Measurements from ENCODE around the gene PDE9A.
"Not testable (repeated sequence)": the region's sequence is repeated elsewhere in the genome, so short reads cannot be mapped to it uniquely, and the experiment has no call there.

The PDE9A gene

DNA sequence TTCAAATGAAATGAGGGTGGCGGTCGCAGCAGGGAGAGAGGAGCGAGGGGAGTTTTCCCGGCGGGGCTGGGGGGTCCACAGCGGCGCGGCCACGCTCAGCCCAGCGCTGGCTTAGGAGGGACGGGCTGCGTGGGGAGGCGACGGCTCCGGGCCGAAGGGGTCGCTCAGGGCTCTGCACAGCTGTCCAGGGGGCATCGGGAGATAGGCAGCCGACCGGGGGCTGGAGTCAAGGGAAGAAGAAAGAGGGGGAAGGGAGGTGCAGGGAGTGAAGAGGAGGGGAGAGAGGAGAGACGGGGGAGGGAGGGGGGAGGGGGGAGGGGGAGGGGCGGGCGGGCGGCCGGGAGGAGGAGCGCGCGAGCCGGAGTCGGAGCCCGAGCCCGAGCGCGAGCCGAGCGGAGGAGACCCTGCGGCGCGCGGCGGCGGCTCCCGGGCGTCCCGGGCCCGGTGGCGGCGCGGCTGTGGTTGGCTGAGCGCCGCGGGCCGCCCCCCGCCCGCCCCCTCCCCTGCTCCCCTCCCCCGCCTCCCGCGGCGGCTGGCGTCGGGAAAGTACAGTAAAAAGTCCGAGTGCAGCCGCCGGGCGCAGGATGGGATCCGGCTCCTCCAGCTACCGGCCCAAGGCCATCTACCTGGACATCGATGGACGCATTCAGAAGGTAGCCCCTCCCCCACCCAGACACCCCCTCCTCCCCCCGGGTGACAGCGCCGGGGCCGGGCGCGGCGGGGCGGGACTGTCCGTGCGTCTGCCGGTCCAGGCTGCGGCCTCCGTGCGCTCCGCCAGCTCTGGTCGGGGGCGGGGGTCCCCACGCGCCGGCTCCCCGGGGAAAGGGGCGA lies at the start of gene PDE9A:
TSS of gene PDE9A (plus strand) at position 391 of the 831 bp plus-strand sequence. CDS start at position 585, 194 bp downstream.
- H3K4me3 ChIP-seq = peak within 1 kb of the TSS; percentile 37 to 55 (median 39)
- H3K27ac ChIP-seq = peak within 1 kb of the TSS in 10 of 21 experiments; percentile 27 to 78 (median 43)

DNA sequence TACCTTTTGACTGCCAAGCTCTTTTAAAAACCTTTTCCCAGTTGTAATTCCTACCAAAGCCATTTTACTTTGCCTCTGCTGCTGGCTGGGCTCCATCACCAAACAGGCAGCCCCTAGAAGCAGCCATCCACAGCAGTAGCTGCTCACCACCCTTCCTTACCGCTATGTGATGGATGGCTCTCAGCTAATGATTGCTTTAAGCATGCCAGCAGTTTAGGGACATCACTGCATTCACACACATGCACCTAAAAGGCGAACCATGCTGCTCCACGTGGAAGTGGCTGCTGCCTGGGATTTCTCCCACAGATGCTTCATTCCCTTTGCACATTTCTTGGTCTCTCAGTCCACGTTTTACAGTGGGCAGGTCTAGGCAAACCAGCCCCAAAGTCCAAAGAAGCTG lies 46.3 kb upstream of the PDE9A start:
- Histone ChIP-seq H3K4me3 (no peak overlapping the region), H3K27ac (no peak overlapping the region)

GRCh38 chr21:42607525-42608102 lies 45.8 kb upstream of the PDE9A start:
- H3K27ac ChIP-seq = no peak overlapping the region
- H3K4me3 ChIP-seq = no peak overlapping the region

DNA sequence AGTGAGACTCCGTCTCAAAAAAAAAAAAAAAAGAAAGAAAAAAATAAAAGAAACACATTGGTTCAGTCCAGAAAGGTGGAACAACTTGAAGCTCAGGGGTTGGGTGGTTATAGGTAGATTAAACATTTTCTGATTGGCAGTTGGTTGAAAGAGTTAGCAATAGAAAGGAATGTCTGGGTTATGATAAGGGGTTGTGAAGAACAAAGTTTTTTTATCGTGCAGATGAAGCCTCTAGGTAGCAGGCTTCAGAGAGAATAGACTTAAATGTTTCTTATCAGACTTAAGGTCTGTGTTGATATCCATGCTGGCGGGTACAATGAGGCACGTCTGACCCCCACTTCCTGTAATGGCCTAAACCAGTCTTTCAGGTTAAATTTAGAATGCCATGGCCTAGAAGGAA lies 45.0 kb upstream of the PDE9A start:
- no peak overlapping the region for H3K27ac ChIP-seq

GRCh38 chr21:42609811-42610210 lies 43.6 kb upstream of the PDE9A start:
- H3K27ac ChIP-seq = no peak overlapping the region

More for the DNA sequence above, 45.0 kb upstream of the PDE9A start:
- no peak overlapping the region for H3K4me3 ChIP-seq

GRCh38 chr21:42611852-42612251 lies 41.6 kb upstream of the PDE9A start:
- Histone ChIP-seq H3K4me3 (no peak overlapping the region), H3K27ac (no peak overlapping the region)

More at GRCh38 chr21:42609811-42610210, 43.6 kb upstream of the PDE9A start:
- H3K4me3 ChIP-seq = no peak overlapping the region

DNA sequence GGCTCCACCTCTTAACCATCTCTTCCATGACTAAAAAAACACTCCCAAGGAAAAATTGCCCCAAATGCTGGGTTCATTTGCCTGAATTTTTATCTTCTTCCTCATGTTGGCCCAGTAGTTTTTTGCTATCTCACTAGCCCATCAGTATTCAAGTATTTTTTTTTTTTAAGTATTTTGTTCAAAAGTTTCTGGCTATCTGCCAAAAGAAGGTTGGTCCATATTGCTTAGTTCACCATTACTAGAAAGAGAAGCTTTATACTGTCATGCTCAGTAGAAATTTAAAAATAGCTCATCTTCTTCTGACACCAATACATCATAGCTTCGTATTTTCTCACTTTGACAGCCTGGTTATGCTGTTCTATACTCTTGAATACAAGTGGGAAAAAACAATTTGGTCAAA lies 41.0 kb upstream of the PDE9A start:
- no peak overlapping the region for H3K4me3 ChIP-seq

GRCh38 chr21:42613756-42614155 lies 39.7 kb upstream of the PDE9A start:
- Histone ChIP-seq H3K27ac (no peak overlapping the region), H3K4me3 (no peak overlapping the region)

More for the DNA sequence above, 41.0 kb upstream of the PDE9A start:
- H3K27ac ChIP-seq = no peak overlapping the region

DNA sequence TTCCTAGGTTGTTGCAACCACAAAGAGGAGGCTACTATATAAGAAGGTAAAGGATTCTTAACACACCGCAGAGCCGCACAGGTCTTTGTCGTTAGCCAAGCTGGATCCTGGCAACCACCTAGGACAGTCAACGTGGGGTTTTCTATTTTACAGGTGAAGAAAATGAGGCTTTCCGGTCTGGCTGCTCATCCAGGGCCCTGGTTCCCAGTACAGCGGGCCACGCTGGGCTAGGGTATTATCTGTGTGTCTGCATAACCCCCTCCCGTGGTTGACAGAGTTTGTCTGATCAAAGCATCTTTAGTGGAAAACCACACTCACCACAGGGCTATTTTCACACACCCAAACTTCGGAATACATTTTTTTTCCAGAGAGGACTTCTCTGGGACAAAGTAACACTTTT lies 39.0 kb upstream of the PDE9A start:
- H3K4me3 ChIP-seq = peak overlapping the region in 1 of 7 experiments; percentile 4
- peak overlapping the region in 7 of 21 experiments; percentile 12 to 66 (median 43) for H3K27ac ChIP-seq

GRCh38 chr21:42614811-42615351 lies 38.5 kb upstream of the PDE9A start:
- peak overlapping the region in 7 of 21 experiments; percentile 12 to 66 (median 43) for H3K27ac ChIP-seq
- H3K4me3 ChIP-seq = peak overlapping the region in 1 of 7 experiments; percentile 4

GRCh38 chr21:42615377-42615776 lies 38.0 kb upstream of the PDE9A start:
- not testable (repeated sequence) for H3K27ac ChIP-seq, H3K4me3 ChIP-seq

DNA sequence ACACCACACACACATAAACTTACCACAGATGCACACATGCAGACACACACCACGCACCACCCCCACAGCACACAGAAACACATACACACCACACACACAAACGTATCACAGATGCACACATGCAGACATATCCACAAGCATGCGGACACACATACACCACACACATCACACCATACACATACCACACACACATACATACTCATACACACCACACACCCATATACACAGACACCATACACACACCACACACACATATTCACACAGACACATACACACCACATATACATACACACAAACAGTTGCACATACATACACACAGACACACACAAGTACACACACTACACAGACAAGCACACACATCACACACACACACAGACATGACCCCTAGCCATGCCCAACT lies 37.5 kb upstream of the PDE9A start:
- no peak overlapping the region for H3K27ac ChIP-seq
- H3K4me3 ChIP-seq = no peak overlapping the region

DNA sequence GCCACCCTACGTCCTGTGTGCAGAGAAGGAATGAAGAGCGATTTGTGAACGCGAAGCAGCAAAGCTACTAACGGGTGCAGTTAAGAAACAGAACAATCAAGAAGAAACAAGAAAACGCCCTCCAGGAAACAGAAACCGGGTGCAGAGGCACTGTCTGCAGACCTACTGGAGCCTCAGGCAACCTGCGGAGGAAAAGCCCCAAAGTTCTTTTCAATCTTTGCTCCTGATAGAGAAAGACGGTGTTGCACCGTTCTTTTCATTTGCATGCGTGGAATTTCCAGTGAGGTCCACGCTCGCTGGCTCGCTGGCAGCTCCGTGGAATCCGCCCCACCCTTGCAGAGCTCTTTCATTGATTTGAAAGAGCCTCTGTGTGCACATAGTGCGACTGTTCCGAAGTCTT lies 37.0 kb upstream of the PDE9A start:
- Histone ChIP-seq H3K4me3 (no peak overlapping the region), H3K27ac (no peak overlapping the region)

GRCh38 chr21:42616941-42617340 lies 36.5 kb upstream of the PDE9A start:
- H3K27ac ChIP-seq = no peak overlapping the region
- no peak overlapping the region for H3K4me3 ChIP-seq

GRCh38 chr21:42617486-42617885 lies 35.9 kb upstream of the PDE9A start:
- Histone ChIP-seq H3K4me3 (no peak overlapping the region), H3K27ac (no peak overlapping the region)

DNA sequence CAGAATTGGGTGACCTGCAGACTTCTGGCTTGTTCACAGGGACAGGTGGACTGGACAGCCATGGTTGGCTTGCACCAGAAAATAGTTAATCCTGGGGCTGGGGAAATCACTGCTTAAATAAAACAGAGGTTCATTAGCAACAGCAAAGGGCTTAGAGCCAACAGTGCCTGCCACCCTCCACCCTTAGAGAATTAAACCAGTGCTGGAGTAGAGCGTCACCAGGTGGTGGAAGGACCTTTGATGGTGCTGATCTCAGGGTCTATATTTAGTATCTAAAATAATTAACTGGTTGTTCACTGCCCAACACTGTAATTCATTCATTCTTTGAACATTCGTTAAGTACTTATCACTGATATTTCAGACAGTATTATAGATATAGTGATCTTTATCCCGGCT lies 34.7 kb upstream of the PDE9A start:
- Histone ChIP-seq H3K27ac (no peak overlapping the region), H3K4me3 (no peak overlapping the region)

DNA sequence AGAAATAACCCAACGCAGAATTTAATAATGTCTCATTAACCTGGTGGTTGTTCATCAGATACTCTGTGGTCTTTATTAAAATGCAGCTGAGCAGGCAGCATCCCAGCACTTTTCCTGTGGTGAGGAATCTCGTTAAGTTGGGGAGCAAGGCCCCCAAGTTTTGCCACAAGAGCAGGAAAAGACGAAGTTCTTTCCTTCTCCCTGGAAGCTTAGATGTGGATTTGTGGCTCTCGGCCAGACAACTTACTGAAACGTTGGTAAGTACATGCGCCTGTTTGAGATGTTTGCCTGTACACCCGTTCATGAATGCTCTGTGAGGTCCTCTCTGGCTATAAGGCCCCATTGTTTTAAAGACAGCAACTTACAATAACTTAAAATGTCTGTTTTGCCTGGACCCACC lies 34.3 kb upstream of the PDE9A start:
- H3K4me3 ChIP-seq = no peak overlapping the region
- no peak overlapping the region for H3K27ac ChIP-seq

DNA sequence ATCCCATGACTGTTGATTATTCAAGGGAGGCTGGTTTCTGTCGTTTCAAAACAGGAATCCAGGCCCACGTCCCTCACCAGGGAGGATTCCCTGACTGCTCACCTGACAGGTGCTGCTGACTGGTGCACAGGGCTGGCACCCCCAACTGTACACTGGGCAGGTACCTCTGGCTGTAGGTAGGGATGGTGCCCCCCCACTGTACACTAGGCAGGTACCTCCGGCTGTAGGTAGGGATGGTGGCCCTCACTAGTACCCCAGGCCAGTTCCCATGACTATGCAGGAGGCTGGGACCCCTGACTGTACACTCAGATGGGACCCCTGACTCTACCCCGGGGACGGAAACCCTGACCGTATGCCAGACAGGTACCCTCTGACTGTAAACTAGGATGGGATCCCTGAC lies 33.6 kb upstream of the PDE9A start:
- Histone ChIP-seq H3K4me3 (no peak overlapping the region), H3K27ac (no peak overlapping the region)

DNA sequence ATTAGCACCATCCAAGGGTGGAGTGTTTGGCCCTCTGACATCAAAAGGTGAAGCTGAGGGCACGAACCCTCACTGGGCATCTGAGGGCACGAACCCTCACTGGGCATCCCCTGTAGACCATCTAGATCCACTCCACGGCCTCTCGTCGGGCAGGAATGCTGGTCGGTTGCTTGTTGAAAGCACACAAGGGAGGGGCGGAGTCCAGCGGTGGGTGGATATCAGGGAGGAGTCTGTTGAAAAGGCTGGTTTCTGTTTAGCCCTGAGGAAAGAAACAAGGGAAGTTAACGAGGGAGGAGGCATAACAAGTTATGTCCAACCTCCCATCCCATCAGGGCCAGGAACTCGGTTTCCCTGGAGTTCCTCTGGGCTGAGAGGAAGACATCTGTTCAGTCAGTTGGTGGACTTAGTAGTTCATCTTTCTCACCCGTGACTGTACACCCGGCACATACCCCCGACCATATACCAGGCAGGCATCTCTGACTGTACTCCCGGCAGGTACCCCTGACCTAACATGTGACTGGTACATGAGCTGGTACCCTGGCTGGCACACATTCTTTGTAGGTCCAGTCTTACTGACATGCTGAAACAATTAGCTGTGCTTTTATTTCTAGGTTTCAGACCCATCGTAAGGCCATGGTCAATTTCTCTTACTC lies 32.1 kb upstream of the PDE9A start:
- Histone ChIP-seq H3K4me3 (no peak overlapping the region), H3K27ac (no peak overlapping the region)

DNA sequence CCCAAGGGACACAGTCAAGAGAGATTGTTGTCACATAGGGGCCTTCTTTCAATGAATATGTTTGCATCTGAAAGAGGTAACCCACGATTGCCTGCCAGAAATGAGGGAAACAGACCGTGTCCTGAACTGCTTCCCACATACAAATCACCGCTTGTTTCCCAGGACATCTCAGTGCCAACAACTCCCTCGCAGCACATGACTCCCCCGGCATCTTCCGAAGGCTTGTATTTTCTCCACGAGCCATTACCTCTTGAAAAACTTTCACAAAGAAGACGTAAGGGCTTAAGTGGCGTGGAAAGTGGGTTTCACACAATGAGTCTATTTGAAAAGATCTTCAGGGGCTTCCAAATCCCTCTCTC lies 31.6 kb upstream of the PDE9A start:
- Histone ChIP-seq H3K4me3 (no peak overlapping the region), H3K27ac (no peak overlapping the region)

DNA sequence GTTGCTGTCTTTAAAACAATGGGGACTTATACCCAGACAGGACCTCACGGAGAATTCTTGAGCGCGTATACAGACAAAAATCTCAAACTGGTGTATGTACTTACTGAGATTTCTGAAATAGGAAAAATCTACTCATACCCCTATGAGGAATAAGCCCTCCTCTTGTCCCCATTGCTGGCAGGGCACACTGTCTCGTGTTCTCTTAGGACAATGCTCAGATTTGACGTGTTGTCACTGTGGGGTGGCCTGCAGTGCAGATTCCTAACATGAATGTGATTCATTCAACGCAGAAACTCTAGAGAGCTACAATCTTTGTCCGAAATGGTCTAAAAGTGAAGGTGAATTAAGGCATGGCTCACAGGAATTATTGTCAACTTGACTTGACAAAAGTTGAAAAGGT lies 31.1 kb upstream of the PDE9A start:
- Histone ChIP-seq H3K4me3 (no peak overlapping the region), H3K27ac (no peak overlapping the region)
